Left ventricle myocardium superior (tissue), 1 donor: ENCODE data around the gene EIF4E3. TPM values are rescaled to one million over a fixed set of nuclear protein-coding genes. Genes with fewer than 3 reads are reported as not detected.

Experiments used
- ATAC-seq: fragments of 200-7000 bp; cut with Tn5 transposase; one replicate; pipeline ENCODE4 v1.9.1; 2020; ENCODE audit warnings: mild to moderate bottlenecking, moderate library complexity
- DNase-seq: peaks from one replicate; pipeline ENCODE4 v3.0.0-alpha.2; 2020
- intact Hi-C: fragments of 100-400 bp; cut with micrococcal nuclease; formaldehyde crosslinking; loops from one replicate; pipeline ENCODE4 v1.11.0; 2022
- long read RNA-seq: library from polyadenylated mRNA; unstranded; transcript quantifications from one replicate; pipeline ENCODE4 v2.0.0, GENCODE V29; 2021
- total RNA-seq: library from RNA; stranded (reverse); fragmentation: NEBNext Ultra II Directional; extraction: Animal tissue kit (Norgen Biotek cat#: 25700); gene quantifications from one replicate; pipeline ENCODE4 v1.2.1, GENCODE V29; 2021
- donor health status: DM: no; HTN: yes; CAD: no; lungs with severe emphysema.

EIF4E3 gene
- total RNA-seq, result 55.7 TPM
- long read RNA-seq, full-length matches to known transcripts, result 154 of 203 reads
- long read RNA-seq, partial matches to known transcripts, result 5 of 203 reads
- long read RNA-seq, other reads (novel, unspliced or antisense), result 44 of 203 reads

DNA sequence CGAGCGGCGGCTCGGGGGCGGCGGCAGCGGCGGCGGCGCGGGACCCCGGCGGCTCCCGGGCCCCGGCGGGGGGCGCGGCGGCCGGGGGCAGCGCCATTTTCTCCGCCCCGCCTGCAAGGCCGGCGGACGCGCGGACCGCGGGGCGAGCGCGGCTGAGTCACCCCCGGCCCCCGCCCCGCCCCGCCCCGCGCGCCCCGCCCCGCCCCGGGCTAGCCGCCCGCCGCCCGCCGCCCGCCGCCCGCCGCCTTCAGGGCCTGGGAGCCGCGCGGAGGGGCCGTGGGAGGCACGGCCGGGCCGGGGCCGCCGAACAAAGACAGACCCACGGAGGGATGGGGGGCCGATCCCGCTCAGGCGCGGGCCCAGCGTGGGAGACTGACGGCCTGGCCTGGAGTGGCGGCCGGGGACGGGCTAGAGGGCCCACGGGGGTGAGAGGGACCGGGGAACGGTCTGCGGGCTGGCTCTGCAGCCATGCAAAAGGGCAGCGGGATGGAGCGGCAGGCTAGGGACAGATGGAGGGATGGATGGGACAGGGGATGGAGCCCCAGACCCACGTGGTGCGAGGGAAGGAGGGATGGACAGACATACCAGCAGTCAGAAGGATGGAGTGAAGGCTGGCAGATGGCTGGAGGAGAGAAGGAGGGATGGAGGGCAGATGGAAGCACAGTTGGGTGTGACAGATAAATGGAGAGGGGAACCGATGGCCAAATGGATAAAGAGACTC, at the start of gene EIF4E3:
TSS of gene EIF4E3 (minus strand) at position 132 of the 721 bp plus-strand sequence. CDS start at position 97, 35 bp downstream.
- intact Hi-C loops, result no loop called here
- ATAC-seq (peak; percentile 72), DNase-seq (peak; percentile 69)

DNA sequence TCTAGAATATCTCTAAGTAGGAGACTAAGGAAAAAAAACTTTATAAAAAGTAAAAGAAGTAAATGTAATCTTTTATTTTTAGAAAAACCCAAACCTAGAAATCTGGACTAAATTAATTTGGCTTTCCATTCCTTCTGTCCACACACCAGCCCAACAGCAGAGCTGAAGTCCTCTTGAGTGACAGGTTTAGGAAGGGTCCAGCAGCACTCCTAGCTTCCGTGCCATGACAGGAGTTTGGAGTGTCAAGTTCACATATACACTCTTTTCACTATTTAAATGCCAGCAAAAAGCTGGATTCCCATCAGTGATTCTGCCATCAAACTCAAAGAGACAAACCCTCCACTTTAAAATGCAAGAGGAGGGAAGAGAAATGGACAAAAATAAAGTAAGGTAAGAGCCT, 46.7 kb upstream of the EIF4E3 start:
- ATAC-seq, result no peak
- intact Hi-C loops, result no loop called here

DNA sequence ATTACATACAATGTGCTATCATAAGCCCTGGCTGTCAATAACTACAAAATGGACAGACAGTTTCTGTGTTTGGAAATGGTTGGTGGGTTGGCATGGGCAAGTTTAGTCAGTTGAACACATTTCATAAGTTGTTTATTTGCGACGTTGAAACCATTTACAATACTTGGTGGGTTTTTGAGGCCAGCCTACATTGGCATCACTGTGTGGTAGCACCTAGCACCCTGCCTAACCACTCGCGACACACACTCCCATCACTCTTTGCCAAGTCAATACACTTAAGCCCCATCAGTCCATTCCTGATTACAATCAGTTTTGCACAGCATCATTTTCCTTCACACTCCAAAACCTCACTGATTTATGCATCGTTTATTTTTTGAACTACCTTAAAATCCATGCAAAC, 45.9 kb upstream of the EIF4E3 start:
- intact Hi-C loops, result no loop called here
- ATAC-seq (no peak), DNase-seq (no peak)

More for the DNA sequence above, 46.7 kb upstream of the EIF4E3 start:
- no peak for DNase-seq

DNA sequence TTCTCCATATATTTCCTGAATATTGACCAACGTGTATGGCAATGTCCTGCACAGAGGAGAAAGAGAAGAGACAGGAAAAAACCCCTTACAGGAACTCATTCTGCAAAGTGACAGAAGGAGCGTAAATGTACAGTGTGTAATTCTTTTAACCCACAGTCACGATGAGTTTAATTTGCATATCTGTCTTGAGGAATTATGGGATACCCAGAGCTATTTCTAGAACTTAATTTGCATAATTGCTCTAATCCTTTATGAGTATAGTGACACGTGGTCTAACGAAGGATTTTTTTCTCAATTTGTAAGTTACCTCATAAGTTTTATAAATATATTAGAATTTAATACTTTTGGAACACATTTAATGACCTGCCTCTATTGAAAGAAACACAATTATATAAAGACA, 38.2 kb upstream of the EIF4E3 start:
- ATAC-seq, result no peak
- intact Hi-C loops, result no loop called here

DNA sequence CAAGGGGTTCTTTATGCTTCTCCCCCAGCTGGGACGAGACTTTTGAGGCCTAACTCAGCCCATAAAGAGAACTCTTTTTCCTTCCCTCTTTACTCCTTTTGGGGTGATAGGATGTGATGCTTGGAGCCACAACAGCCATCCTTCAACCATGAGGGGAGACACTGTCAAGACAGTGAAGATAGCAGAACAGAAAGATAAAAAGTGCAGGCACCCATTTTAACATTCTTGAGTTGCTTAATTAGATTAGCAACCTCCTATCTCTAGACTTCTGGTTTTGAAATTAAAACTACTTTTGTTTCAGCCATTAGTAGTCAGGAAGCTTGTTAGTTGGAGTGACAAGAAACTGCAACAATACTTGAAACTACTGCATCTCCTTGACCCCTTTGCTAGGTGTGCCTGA, 34.9 kb upstream of the EIF4E3 start:
- ATAC-seq (no peak), DNase-seq (no peak)

More for the DNA sequence above, 38.2 kb upstream of the EIF4E3 start:
- DNase-seq, result no peak

DNA sequence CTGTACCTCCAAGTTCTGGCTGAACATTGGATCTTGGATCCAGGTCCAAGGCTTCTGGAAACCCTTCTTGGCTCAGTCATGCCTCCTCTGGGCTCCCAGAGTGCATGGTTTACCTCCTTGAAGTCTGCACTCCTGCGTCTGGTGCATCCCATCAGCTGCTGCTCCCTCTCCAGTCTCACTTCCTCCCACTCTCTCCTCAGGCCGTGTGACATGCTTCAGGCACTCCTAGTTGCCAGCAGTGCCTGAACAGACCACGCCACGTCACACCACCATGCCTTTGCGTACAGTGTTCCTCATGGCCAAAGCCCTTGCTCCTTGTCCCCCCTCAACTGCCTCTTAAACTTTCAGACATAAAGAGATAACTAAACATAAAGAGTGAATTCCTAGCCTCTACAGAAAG, 34.2 kb upstream of the EIF4E3 start:
- DNase-seq (no peak), ATAC-seq (no peak)
- intact Hi-C loops, result no loop called here

More for the DNA sequence above, 34.9 kb upstream of the EIF4E3 start:
- intact Hi-C loops, result no loop called here

DNA sequence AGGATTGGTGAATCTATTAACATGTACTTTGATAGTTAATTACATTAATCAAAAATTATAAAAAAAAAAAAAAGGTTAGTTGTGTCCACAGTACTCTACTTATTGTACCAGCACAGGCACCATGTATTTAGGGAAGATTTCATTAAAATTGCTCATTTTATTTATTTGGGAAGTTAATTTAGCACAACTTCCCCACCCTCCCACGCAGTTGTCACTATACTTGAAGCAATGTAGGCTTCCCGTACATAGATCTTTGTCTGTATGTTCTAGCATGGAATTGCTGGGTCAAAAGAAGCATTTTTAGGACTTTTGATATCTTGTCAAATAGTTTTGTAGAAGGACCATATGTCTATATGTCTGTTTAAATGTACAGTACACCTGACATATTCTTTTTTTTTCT, 32.9 kb upstream of the EIF4E3 start:
- DNase-seq, result no peak
- no peak for ATAC-seq
- intact Hi-C loops, result no loop called here

DNA sequence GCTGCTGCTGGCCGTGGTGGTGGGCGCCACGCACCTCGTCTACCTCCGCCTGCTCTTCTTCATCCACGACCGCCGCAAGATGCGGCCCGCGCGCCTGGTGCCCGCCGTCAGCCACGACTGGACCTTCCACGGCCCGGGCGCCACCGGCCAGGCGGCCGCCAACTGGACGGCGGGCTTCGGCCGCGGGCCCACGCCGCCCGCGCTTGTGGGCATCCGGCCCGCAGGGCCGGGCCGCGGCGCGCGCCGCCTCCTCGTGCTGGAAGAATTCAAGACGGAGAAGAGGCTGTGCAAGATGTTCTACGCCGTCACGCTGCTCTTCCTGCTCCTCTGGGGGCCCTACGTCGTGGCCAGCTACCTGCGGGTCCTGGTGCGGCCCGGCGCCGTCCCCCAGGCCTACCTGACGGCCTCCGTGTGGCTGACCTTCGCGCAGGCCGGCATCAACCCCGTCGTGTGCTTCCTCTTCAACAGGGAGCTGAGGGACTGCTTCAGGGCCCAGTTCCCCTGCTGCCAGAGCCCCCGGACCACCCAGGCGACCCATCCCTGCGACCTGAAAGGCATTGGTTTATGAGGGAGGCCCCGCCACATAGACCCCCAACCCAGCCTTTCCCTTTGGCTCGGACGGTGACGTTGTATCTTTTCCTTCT, 29.5 kb upstream of the EIF4E3 start:
- ATAC-seq (no peak), DNase-seq (peak; percentile 30)
- intact Hi-C loops, result no loop called here

DNA sequence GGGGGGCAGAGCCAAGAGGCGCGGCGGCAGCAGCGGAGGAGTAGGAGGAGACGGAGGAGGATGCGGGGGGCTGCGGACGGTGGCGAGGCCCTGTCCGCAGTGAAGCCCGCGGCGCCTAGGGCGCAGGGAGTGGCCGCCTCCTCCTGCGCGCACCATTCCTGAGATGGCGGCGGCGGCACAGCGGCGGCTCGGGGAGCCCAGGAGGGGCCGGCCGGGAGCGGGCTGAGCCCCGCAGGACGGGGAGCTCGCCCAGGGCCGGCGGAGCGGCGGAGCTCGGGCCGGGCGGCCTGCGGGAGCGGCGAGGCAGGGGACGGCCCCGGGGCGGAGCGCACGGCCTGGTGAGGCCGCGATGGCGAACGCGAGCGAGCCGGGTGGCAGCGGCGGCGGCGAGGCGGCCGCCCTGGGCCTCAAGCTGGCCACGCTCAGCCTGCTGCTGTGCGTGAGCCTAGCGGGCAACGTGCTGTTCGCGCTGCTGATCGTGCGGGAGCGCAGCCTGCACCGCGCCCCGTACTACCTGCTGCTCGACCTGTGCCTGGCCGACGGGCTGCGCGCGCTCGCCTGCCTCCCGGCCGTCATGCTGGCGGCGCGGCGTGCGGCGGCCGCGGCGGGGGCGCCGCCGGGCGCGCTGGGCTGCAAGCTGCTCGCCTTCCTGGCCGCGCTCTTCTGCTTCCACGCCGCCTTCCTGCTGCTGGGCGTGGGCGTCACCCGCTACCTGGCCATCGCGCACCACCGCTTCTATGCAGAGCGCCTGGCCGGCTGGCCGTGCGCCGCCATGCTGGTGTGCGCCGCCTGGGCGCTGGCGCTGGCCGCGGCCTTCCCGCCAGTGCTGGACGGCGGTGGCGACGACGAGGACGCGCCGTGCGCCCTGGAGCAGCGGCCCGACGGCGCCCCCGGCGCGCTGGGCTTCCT, 28.8 kb upstream of the EIF4E3 start, which contains the start of gene GPR27:
TSS of gene GPR27 (plus strand) at position 155 of the 909 bp plus-strand sequence. CDS start at position 350, 195 bp downstream.
- peak; percentile 49 for DNase-seq
- ATAC-seq, result peak; percentile 77
- intact Hi-C loops, result no loop called here

DNA sequence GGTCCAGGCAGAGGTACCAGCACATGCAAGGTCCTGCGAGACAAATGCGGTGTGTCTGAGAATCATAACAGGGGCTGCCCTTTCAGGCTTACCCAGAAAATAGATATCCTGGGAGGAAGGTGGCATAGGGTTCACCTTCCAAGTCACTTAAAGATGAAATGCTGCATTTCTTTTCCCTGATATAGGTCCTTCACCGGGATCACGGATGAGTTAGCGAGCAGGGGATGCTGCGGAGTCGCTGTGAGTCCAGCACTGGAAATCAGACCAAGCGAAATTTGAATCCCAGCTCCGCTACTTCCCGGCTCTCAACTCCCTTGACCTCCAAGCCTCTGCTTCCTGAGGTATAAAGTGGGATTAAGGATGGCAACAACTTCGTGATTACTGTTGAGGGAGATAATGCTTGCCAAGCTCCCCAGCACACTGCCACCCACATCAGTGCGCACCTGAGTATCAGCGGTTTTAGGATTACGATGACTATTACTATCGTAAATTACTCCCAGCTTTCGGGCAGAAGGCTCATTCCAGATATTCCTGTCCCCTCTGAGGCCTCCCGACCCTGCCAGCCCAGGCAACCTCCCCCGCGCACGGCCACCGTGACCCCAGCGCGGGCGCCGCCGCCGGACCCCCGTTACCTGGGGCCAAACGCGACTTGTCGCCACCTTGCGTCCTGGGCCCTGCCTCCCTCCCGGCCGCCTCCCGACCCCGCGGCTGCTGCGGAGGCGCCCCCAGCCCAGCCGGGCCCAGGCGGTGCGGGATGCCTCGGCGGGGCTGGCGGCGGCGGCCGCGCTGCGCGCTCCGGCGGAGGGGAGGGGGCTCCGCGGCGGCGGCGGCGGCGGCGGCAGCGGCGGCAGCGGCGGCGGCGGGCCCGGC, 27.9 kb upstream of the EIF4E3 start:
- no peak for ATAC-seq
- no peak for DNase-seq
- intact Hi-C loops, result no loop called here

DNA sequence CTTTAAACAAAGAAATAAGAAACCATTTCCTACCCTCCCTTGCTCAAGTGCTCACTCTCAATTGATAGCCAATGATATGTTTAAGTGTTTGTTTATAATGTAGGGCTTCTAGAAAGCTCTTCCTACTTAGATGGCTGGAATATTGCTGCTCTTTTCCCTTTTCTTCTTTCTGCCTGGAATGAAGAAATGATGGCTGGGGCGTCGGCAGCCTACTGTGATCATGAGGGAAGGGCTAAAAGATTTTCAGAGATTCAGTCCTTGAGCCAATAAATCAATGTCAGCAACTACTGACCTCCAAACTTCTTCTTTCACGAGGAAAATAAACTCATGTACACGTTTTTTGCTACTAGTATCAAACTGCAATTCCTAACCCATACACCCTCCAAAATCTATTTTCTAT, 26.4 kb upstream of the EIF4E3 start:
- no peak for DNase-seq
- no peak for ATAC-seq
- intact Hi-C loops, result no loop called here

DNA sequence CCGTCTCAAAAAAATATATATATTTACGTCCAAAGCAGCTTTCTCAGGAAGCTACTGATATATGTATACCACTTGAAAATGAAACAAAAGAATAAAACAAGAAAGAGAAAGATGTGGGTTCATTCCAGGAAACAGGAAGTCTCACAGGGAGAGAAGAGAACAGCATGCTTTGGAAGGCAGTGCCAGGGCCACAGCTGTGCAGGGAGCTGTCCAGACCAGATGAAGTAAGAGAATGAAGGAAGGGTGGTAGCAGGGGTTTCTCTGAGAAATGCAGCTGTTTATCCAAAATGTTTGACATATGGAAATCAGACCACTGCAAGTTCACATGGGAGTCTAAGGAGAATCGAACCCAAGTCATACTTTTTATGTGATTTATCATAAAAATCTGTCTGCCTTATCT, 19.5 kb upstream of the EIF4E3 start:
- DNase-seq, result no peak
- ATAC-seq, result no peak
- intact Hi-C loops, result no loop called here

DNA sequence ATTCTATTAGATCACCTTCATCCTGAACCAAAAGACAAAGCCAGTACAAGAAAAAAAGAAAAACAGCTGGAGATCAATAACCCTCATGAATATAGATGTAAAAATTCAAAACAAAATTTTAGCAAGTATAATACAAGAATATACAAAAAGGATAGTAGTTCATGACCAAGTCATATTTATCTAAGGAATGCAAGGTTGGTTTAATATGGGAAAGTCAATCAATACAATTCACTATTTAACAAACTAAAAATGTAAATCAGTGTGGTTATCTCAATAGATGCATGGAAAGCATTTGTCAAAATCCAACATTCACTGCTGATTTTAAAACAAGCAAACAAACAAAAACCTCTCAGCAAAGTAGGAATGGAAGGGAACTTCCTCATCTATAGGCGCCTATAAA, 17.4 kb upstream of the EIF4E3 start:
- no peak for DNase-seq
- intact Hi-C loops, result no loop called here
- no peak for ATAC-seq

DNA sequence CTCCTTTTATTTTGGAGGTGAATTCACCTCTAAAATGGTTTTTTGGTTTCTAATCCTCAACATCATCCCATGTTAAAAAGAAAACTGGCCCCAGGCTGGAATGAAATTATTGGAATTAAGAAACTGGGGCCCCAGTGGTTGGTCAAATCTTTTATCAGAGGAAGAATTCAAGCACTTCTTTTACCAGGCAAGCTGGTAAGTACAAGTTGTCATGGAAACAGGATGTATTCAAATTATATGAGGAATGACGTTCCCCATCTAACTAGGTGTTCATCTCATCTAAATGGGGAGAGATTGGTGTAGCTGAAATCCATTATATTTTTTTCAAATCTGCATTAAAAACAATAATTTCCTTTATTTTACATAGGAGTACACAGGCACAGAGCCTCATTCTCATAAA, 9.7 kb upstream of the EIF4E3 start:
- ATAC-seq (no peak), DNase-seq (no peak)
- intact Hi-C loops, result no loop called here

DNA sequence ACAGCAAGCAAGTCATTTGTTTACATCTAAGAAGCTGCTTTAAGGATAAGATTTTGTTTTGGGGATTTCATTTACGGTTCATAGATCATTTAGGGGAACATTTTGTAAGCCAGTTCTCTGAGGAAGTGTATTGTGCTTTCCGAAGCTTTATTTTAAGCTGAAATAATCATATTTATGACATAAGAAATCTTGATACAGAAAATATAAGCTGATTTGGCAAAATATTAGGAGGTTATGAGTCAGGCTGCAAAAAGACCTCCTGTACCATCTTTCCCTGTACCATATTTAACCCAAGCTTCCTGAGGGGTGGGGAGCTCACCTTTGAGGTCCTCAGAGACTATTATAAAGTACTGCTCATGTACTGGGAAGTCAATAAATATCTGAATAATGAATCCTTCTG, 8.1 kb upstream of the EIF4E3 start:
- DNase-seq, result no peak
- intact Hi-C loops, result no loop called here
- no peak for ATAC-seq

DNA sequence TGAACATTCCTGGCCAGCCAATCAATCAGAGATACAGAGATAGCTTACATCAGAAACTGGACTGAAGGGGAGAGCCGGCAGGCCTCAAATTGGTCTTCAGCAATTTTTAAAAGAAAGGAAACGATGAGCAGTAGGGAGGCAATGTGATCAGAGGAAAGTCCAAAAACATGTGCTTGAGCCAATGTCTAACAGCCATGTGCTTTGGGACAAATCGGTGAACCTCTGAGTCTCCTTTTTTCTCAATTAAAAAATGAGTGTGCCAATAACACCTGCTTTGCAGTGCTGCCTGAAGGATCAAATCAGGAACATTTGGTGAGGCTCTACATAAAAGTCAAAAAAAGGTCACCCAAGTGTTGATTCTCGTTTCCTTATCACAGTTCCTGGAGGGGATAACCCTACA, 7.4 kb upstream of the EIF4E3 start:
- intact Hi-C loops, result no loop called here
- no peak for ATAC-seq
- DNase-seq, result no peak

DNA sequence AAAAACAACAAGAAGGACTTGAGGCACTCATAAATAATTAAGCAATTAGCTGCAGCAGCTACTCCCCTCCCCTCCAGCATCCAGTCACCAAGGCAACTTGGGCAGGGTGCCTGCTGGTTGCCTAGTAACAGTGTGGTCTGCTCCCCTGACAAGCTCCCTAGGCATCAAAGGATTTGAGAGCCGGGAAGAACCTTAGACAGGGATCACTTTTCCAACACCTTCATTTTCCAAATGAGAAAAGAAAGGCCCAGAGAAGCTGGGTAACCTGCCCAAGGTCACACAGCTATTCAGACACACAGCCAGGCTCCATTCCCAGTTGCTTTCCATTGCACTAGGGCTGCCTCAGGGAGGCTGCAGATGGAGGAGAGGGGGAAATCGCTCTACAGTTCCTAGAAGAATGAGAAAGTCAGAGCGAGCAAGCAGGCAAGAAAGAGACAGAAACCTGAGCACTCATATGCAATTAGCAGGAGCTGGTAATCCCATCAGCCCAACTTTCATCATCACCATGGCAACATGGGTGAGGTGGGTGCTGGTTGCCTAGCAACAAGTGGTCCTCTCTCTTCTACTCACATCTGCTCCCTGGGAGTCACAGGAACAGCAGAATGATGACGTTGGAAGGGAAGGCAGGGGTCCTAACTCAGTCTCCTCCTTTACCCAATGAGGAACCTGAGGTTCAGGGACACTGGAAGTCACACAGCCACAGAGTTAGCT, 3.6 kb upstream of the EIF4E3 start:
- no peak for ATAC-seq

DNA sequence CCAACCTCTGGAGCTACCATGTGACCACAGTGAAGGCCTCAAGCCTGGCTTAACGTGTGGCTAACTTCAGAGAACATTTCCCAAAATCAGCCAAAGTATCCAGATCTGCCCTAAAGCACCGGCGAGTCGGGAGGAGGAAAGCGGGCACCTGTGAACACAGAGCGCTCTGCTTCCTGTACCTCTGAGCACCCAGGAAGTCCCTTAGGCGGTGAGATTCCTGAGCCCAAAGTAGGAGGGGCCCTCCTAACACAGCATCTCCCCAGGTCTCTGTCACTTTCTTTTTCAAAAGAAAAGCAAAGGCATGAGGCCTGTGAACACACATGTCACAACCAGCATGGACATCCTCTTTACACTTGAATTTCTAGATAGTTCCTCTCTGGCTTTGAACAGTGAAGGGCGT, 944 bp upstream of the EIF4E3 start:
- no peak for DNase-seq
- no peak for ATAC-seq
- intact Hi-C loops, result no loop called here

More for the DNA sequence above, 3.6 kb upstream of the EIF4E3 start:
- no peak for DNase-seq
- intact Hi-C loops, result no loop called here
